AG08395 (cell line): ENCODE results near the gene CAST.

Experiments
- DNase-seq: peaks from one replicate; pipeline ENCODE4 v3.0.0; 2012; ENCODE audit warnings: mixed read lengths, low spot score

The CAST gene

GRCh38 chr5:96745025-96745424, 82.8 kb downstream of the CAST start:
- DNase-seq = no peak

- DNase-seq = no peak
Measured at GRCh38 chr5:96745844-96746531, 83.8 kb downstream of the CAST start.

GRCh38 chr5:96747720-96748119, 85.5 kb downstream of the CAST start:
- no peak for DNase-seq

- DNase-seq = no peak
Measured at GRCh38 chr5:96750110-96750822, 88.1 kb downstream of the CAST start.

- no peak for DNase-seq
Measured at GRCh38 chr5:96751203-96752169, 89.3 kb downstream of the CAST start.

GRCh38 chr5:96752341-96753016, 90.3 kb downstream of the CAST start:
- peak; percentile 52 for DNase-seq

- DNase-seq = no peak
Measured at GRCh38 chr5:96753017-96753397, 90.8 kb downstream of the CAST start.

GRCh38 chr5:96753848-96754247, 91.7 kb downstream of the CAST start:
- DNase-seq = no peak

GRCh38 chr5:96755851-96756250, 93.7 kb downstream of the CAST start:
- DNase-seq = no peak

GRCh38 chr5:96756985-96757384, 94.8 kb downstream of the CAST start:
- DNase-seq = no peak

GRCh38 chr5:96758621-96759020, 96.4 kb downstream of the CAST start:
- DNase-seq = no peak

GRCh38 chr5:96761618-96762017, 99.4 kb downstream of the CAST start:
- no peak for DNase-seq

- no peak for DNase-seq
Measured at GRCh38 chr5:96763026-96763425, 100.8 kb downstream of the CAST start.

GRCh38 chr5:96765043-96765442, 102.9 kb downstream of the CAST start:
- no peak for DNase-seq

GRCh38 chr5:96768708-96769251, 106.6 kb downstream of the CAST start:
- no peak for DNase-seq

GRCh38 chr5:96771395-96771794, 109.2 kb downstream of the CAST start:
- DNase-seq = no peak

- DNase-seq = no peak
Measured at GRCh38 chr5:96772111-96772510, 109.9 kb downstream of the CAST start.

GRCh38 chr5:96772542-96772941, 110.4 kb downstream of the CAST start:
- DNase-seq = no peak

GRCh38 chr5:96775050-96775449, 112.9 kb downstream of the CAST start:
- no peak for DNase-seq

- DNase-seq = no peak
Measured at GRCh38 chr5:96775689-96776088, 113.5 kb downstream of the CAST start.

- DNase-seq = no peak
Measured at GRCh38 chr5:96776621-96777020, 114.4 kb downstream of the CAST start.

- DNase-seq = no peak
Measured at GRCh38 chr5:96778409-96778808, 116.2 kb downstream of the CAST start.
